Stimulated activated CD8-positive, alpha-beta memory T cell treated with anti-CD3 and anti-CD28 coated beads, Interleukin-7, amount 100 ng/mL, for 1 hour (primary cell): Measurements from ENCODE around the gene SLC19A3.
"Not testable (repeated sequence)": the region's sequence is repeated elsewhere in the genome, so short reads cannot be mapped to it uniquely, and the experiment has no call there.

ENCODE experiments used
- DNase-seq, 2 donors: peaks; one replicate each; pipeline ENCODE4 v3.0.0-alpha.2; 2020; ENCODE audit warnings: low read depth in 2 of 2

The SLC19A3 gene

GRCh38 chr2:227703280-227703732 is 14.5 kb downstream of the SLC19A3 start:
- no peak for DNase-seq

- DNase-seq = no peak
Measured at GRCh38 chr2:227701556-227701955, 16.3 kb downstream of the SLC19A3 start.

DNA sequence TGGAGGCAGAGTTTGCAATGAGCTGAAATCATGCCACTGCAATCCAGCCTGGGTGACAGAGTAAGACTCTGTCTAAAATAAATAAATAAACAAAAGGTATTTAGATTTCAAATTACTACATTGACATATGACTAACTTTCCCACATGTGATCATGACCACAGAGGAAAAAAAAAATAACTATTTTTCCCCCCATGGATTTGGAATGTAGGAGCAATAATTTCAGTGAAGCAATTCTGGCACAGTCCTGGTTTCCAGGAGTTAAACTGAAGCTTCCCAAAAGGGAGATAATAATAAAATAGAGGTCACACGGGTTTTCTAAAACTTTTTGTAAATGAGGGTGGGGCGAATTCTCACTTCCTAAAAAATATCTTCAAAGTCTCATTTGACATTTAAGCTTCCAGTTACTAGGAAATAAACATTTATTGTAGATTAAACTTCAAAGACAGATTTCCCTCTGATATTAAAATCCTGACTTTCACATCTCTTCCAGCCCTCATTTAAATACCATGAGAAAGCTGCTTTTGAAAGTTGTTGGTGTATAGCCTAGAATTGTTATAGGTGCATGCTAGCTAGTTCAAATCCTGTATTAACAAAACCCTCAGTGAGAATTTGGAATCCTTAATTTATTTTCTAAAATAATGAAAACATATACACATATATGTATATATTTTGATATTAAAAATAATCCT is 20.7 kb downstream of the SLC19A3 start:
- no peak for DNase-seq

DNA sequence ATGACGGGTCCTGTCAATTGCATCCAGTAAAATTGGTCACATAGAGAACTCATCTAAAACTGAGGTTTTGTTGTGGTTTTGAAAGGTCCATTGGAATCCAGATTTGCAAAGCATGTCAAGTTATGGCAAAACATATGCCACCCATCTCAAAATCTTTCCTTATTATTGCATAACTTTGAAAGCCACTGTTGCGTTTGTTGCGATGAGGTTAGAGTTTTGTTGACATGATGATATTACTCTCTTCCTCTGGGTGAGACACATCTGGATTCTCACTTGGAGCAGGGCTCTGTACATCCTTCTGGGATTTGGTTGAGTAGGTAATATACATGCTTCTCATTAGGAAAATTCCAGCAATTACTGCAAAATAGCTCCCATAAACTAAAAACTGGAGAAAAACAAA is 30.6 kb downstream of the SLC19A3 start:
- DNase-seq = no peak

- DNase-seq = no peak
Measured at GRCh38 chr2:227684258-227684657, 33.6 kb downstream of the SLC19A3 start.

DNA sequence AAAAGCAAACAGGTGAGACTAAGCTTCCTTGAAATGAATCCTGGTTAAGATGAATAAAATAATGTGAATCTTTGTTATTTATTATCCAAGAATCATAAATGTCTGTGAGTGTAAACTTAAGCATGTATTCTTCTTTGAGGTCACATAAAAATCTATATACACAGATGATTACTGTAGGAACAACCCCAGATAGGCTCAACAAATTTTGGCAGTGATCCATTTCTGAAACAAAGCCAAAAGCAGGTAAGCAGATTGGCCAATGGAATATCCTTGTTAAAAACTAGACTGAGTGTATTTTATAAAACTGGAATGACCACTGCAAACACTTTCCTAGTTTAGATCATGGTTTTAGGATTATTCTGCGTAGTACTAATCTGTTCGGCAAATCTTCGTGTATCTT is 39.9 kb downstream of the SLC19A3 start:
- no peak for DNase-seq

- DNase-seq = no peak
Measured at GRCh38 chr2:227674485-227674884, 43.3 kb downstream of the SLC19A3 start.

GRCh38 chr2:227673620-227674019 is 44.2 kb downstream of the SLC19A3 start:
- DNase-seq = not testable (repeated sequence)

DNA sequence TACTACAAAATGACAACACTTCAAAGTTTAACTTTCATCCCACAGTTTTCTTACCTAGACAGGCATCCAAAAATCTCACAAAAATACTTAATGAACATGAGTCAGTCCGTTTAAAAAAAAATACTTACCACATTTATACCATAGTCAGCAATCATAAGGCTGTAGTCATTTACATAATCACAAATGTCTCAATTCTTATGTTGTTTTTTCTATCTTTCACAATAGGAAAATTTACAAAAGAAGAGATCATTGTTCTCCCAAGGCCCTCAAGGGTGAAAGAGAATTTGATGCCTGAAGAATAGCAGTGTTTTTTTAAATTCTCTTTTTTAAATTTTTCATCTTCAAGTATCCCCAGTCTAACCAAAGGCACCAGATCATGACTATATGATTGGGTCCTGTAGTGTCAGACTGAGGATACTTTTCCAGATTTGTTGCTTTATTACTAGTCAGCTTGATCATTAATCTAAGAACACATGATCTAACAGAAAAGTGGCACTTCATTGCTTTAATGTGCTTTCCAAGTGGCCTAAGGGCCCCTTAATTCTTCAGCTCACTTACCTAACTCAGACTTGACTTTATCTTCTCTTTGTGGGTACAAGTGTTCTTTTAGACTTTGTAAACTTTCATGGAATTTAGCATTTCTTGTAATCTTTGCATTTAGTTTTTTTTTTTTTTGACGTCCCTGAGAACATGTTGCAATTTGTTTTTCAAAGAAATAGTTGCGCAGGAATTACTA is 46.5 kb downstream of the SLC19A3 start:
- no peak for DNase-seq

DNA sequence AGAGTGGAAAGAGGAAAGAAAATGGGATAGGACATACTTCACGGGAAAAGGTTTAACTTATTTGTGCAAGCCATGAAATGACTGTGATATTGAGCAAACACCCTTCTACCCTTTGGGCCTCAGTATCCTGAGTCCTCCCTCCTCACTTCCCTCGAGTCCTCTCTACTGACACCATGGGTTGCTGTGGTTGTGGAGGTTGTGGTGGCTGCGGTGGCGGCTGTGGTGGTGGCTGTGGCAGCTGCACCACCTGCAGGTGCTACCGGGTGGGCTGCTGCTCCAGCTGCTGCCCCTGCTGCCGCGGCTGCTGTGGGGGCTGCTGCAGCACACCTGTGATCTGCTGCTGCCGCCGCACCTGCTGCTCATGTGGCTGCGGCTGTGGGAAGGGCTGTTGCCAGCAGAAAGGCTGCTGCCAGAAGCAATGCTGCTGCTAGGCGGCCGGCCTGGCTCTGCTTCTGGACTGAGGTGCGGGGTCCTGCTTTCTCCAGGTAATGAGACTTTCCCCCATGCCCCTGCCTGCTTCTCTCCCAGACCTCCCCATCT is 51.1 kb downstream of the SLC19A3 start, which contains the start of gene SCYGR5:
TSS of gene SCYGR5 (plus strand) at position 174 of the 540 bp plus-strand sequence. CDS start at position 174, 0 bp downstream.
- DNase-seq = not testable (repeated sequence)

- no peak for DNase-seq
Measured at GRCh38 chr2:227665189-227665940, 52.5 kb downstream of the SLC19A3 start.

DNA sequence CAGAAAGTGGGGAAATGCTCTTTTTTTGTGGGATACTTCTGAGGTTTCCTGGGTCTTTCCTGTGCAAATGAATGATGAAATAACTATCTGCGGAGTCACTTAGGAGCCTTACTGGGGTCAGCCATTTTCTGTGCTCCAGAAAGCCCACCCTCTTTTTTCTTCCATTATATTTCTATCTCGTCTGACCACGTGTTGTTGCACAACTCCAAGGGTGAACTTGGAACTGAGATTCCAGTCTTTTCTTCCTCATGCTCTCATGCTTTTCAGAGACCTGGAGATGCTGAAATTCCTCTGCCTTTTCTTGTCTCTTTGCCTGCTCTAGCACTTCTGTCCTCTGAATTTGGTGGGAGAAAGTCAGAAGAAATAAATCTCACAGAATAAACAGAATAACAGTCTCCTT is 56.0 kb downstream of the SLC19A3 start:
- DNase-seq = no peak

DNA sequence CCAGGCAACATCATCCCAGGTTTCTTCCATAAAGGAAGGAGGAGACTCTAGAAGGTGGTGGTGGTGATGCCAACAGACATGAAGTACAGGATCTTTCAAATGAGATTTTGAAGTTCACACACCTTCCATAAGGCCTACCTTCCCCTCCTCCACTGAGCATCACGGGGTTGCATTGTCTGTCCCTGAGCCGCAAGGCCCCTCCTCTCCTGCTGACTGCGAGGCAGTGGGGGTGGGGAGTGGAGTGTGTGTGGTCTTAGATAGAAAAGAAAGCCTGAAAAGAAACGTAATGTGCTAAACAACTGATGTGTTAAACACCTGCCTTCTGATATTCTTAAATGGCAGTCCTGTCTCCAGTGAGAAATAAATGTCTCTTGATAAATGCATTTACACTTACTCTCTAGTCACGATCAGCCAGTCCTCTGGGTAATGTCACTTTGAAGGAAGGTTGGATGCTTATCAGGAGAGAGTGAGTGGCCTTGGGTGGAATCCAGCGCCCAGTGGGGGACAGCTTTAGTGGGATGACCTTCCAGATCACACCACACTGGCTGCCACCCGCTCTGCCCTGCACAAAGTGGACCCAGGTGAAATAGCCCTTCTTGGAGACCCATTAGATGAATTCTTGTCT is 56.7 kb downstream of the SLC19A3 start:
- no peak for DNase-seq

GRCh38 chr2:227657199-227657845 is 60.5 kb downstream of the SLC19A3 start:
- no peak for DNase-seq

- DNase-seq = no peak
Measured at GRCh38 chr2:227655454-227655853, 62.4 kb downstream of the SLC19A3 start.

DNA sequence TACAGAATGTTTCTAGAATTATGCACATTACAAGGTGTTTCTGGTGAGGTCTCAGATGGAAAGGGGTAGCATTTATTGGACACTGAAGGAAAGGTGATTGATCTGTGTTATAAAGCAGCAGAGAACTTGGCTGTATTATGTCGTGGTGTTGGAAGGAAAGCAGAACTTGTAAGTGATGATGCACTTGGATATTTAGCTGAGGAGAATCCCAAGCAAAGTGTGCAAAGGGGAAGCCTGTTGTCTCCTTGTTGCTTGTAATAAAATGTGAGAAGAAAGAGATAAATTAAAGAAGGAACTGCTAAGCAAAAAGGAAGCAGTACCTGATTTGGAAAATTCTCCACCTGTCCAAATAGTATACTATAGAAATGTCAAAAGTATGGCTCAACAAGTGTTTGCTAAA is 63.4 kb downstream of the SLC19A3 start:
- DNase-seq = no peak

DNA sequence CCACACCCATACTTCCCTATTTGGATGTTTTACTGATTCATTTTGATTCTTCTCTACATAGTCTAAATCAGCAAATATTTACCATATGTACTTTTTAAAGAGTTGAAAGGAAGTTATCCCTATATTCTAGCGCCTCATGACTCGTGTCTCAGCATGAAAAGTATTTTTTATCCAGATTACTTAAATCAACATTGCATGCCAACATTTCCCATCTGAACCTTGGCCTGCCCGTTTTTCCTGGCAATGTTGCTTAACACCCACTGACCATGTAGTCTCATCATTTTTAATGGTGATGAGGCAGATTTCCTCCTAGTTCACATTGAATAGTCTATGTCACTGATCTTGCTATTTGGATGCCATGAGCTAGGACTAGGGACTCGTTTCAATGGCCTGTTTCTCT is 64.4 kb downstream of the SLC19A3 start:
- DNase-seq = no peak

DNA sequence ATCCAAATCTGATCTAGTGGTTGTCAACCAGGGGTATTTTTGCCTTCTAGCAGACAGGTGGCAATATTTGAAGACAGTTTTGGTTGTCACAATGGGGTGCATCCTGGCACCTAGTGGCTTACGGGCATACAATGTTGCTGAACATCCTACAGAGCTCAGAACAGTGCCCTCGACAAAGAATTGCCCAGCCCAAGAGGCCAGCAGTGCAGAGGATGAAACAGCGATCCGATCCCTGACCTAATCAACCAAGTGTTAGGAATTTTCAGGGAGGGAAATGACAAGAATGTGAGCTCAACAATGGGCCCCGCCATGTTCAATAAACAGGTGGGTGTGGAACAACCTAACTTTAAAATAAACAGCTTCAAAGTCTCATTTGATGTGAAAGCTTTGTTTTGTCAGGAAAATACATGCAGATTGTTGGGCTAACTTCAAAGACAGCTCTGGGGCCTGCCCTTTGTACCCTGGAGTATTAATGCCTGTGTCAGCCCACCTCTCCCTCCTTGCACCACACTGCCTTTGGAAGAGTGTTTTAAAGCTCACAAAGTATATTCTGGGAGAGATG is 73.8 kb downstream of the SLC19A3 start:
- no peak for DNase-seq

- no peak for DNase-seq
Measured at GRCh38 chr2:227642656-227643055, 75.2 kb downstream of the SLC19A3 start.

DNA sequence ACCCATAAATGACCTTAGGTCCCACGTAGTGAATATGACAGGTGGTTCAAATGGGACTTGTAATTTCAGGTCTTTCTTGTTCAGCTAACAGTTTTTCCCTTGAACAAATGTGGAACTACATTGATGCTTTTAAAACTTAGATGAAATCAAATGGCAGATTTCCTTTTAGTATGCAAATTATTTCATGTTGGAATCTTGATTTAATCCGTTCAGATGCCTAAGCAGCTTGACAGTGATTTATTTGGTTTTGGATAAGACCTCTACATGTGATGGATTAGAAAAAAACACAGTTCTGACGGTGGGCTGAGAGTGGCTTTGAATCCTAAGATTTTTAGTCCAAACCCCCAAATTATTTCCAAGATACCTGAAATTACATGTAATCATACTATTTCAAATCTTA is 83.6 kb downstream of the SLC19A3 start:
- no peak for DNase-seq
